Measurements from ENCODE around the gene FGF9.

- TF ChIP-seq EZH2 (IDR thresholded peaks at IDR 0.05; ENCODE audit: low read length): no peak
- TF ChIP-seq CTCF (optimal IDR thresholded peaks at IDR 0.05 in 1 of 3, IDR thresholded peaks at IDR 0.05 in 1 of 3, conservative IDR thresholded peaks at IDR 0.05 in 1 of 3; ENCODE audit: extremely low read depth in 1 of 3, insufficient read depth in 2 of 3, low read length in 3 of 3): no peak
These were observed 18.2 kb downstream of the FGF9 start for GRCh38 chr13:21689097-21689496.
